K562 (cell line): Measurements from ENCODE around the gene GADL1.

ENCODE experiments used
- PCBP1 ChIP-seq: fragments of 200-400 bp; formaldehyde crosslinking; IDR thresholded peaks from 2 replicates; pipeline ENCODE4 v1.6.1; 2018; ENCODE audit warnings: mild to moderate bottlenecking, low read depth, low read length; ENCODE audit not compliant: poor library complexity, severe bottlenecking
- PHF8 ChIP-seq: fragments of 200-600 bp; sonication (generic); IDR thresholded peaks from 2 replicates; pipeline ENCODE4 v1.6.1; 2012; ENCODE audit warnings: mixed run types, mild to moderate bottlenecking, inconsistent platforms, low read length, moderate library complexity, borderline replicate concordance
- POLR2AphosphoS5 ChIP-seq: IDR thresholded peaks from 2 replicates; pipeline ENCODE4 v1.6.1; 2011; ENCODE audit warnings: mild to moderate bottlenecking, low read depth, low read length, moderate library complexity; ENCODE audit not compliant: control insufficient read depth, insufficient read depth
- PYGO2 ChIP-seq: fragments of 450-650 bp; IDR thresholded peaks from 2 replicates; pipeline ENCODE4 v1.6.1; 2016; ENCODE audit warnings: mild to moderate bottlenecking, missing genetic modification characterization, moderate library complexity, missing compliant biosample characterization
- U2AF2 ChIP-seq: fragments of 200-400 bp; formaldehyde crosslinking; optimal IDR thresholded peaks from 2 replicates; pipeline ENCODE3; 2017; ENCODE audit warnings: low read depth, mild to moderate bottlenecking, low read length
- ZNF24 ChIP-seq: fragments of 450-650 bp; IDR thresholded peaks from 2 replicates; pipeline ENCODE4 v1.6.1; 2016
- ZNF282 ChIP-seq: sonication (generic); formaldehyde crosslinking; IDR thresholded peaks from 2 replicates; pipeline ENCODE4 v1.8.1; 2023; ENCODE audit warnings: missing genetic modification reagents

- TF ChIP-seq ZNF24 (no peak), PYGO2 (tag) (no peak), PCBP1 (no peak), U2AF2 (no peak), ZNF282 (CRISPR knock-in tag) (no peak), PHF8 (no peak), POLR2AphosphoS5 (no peak)
Measured at GRCh38 chr3:30932513-30933098, 38.1 kb upstream of the GADL1 start.
